Smooth muscle cell of the brain vasculature (primary cell): ENCODE measurements around the gene GKAP1.
"Not testable (repeated sequence)": the region's sequence is repeated elsewhere in the genome, so short reads cannot be mapped to it uniquely, and the experiment has no call there.

Experiments used
- DNase-seq: peaks from one replicate; pipeline ENCODE4 v3.0.0-alpha.2; 2012; ENCODE audit warnings: low read depth, low spot score

GKAP1 gene

GRCh38 chr9:83728591-83729368 lies 88.8 kb downstream of the GKAP1 start:
- DNase-seq, result not testable (repeated sequence)

DNA sequence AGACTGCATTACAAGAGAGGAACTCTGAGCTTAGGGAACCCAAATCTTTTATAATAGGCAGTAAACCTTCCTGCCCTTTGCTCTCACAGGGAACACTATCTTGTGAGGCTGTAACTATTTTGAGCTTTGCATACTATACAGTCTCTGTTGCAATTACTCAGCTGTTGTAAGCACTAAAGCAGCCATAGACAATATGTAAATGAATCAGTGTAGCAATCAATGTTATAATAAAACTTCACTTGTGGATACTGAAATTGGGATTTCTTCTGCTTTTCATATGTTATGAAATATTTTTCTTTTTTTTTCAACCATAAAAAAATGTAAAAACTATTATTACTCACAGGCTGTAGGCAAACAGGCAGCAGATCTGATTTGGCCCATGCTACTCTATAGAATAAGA lies 93.1 kb downstream of the GKAP1 start:
- no peak for DNase-seq

GRCh38 chr9:83722726-83723495 lies 94.7 kb downstream of the GKAP1 start:
- DNase-seq, result no peak

- DNase-seq, result no peak
Observed at GRCh38 chr9:83721509-83721908, 96.1 kb downstream of the GKAP1 start.

GRCh38 chr9:83715794-83716193 lies 101.8 kb downstream of the GKAP1 start:
- no peak for DNase-seq

GRCh38 chr9:83715221-83715620 lies 102.3 kb downstream of the GKAP1 start:
- no peak for DNase-seq

DNA sequence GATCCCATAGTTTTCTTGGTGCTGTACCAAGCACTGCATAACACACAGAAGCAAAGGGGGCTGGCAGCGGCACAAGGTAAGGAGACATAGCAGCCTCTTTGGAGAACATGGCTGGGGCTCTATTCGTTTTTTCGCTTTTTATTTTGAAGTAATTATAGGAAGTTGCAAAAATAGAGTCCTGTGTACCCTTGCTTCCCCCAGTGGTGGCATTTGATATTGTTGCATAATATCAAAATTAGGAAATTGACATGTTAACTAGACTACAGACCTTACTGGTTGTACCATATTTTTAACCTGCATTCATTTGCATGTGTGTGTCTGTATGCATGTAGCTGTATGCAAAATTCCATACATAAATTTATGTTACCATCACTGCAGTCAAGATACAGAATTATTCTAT lies 103.2 kb downstream of the GKAP1 start:
- no peak for DNase-seq

GRCh38 chr9:83708515-83709158 lies 108.9 kb downstream of the GKAP1 start:
- DNase-seq, result peak; percentile 6

DNA sequence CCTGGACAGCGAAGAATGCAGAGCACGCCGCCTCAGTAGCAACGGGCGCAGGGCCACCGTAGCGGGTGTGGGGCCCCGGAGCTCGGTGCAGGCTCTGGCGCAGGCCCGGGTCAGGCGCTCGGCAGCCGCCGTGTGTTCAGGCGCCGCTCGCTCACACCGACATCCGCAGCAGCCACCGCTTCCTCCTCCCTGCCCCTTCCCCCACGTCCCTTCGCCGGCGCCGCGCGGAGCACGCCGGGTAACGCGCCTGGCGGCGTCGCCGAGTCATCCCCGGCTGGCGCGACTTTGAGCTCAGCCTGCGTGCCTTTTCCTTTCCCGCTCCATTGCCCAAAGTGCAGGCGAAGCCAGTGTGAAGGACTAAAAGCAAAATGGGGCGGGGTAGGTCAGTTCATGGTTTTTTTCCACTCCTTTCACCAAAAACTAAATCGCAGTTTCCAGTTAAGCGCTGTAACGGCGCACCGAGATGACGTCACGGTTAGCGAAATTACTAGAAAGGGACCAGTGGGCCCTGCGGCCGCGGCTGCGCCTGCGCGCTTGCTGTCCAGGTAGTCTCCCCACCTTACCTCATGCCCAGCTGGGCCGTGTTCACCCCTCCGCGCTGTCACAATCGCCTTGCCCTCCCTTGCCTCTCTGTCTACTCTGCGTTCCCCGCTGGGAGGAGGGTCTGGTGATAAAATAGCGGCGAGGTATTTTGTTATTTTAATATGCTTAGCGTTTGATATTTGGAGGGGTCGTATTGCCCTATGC lies 109.6 kb downstream of the GKAP1 start, which contains the start of gene UBQLN1:
Gene UBQLN1, minus strand, starts transcription at position 191 of the 747 bp plus-strand sequence. CDS start 279 bp downstream, outside the sequence.
- peak; percentile 84 for DNase-seq

DNA sequence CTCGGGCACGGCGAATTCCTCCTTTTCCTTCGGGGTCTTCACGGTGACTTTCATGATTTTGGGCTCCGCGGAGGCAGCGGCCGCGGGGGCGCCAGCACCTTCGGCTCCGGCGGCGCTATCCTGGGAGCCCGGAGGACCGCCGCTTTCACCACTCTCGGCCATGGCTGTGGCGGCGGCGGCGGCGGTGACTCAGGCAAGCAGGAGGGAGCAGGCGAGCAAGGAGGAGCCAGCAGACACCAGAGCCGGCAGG lies 110.1 kb downstream of the GKAP1 start:
- no peak for DNase-seq

DNA sequence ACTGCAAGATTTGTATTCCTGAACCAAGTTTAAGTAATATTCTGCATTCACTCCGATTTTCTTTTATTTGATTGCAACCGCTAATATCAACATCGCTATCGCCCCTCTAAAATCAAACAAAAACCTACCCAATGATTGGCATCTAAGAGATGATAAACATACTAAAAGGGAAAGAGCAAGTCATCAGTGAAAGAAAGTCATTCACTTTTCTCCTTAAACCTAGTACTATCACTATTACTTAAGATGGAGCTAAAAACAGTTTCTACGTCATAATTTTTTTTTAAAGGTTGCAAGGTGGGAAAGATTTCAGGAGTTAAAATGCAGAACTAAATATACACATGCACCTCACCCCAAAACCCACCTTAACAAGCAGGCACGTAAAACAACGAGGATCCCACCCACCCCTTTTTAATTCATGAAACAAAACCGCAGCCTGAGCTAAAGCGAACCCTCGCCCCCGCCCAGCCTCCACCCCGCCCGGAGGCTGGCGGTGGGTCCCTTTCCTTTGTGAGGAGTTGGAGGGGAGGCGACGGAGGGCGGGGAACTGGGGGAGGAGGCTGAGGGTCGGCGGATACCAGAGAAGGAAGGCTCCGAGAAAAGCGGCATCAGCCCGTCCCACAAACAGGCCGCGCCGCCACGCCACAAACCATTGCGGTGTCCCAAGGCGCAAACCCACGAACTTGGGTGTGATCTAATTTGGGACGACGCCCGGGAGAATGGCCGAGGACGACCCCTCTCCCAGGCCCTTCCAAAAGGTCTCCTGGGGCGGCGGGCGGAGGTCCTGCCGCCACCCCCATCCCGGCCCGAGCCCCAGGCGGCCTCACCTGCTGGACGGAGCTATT lies 110.7 kb downstream of the GKAP1 start:
- no peak for DNase-seq

- DNase-seq, result not testable (repeated sequence)
Observed at GRCh38 chr9:83705219-83705651, 112.3 kb downstream of the GKAP1 start.

GRCh38 chr9:83701769-83702168 lies 115.8 kb downstream of the GKAP1 start:
- peak; percentile 7 for DNase-seq

DNA sequence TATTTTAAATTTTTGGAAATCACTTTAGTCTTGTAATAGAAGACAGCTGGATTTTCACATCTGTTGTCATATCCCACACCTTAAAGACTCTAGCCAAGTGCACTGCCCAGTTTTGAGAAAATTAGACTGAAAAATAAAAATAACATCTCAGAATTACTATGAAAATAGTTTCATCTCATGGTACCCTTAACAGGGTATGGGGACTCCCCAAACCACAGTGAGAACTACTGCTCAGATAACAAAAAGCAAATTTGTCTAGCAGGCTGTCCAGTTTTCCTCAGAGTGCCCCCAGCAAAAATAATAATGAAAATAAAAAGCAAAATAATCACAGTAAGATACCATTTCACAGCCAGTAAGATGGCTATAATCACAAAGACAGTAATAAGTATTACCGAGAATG lies 116.3 kb downstream of the GKAP1 start:
- DNase-seq, result no peak

GRCh38 chr9:83699615-83700014 lies 118.0 kb downstream of the GKAP1 start:
- DNase-seq, result no peak

DNA sequence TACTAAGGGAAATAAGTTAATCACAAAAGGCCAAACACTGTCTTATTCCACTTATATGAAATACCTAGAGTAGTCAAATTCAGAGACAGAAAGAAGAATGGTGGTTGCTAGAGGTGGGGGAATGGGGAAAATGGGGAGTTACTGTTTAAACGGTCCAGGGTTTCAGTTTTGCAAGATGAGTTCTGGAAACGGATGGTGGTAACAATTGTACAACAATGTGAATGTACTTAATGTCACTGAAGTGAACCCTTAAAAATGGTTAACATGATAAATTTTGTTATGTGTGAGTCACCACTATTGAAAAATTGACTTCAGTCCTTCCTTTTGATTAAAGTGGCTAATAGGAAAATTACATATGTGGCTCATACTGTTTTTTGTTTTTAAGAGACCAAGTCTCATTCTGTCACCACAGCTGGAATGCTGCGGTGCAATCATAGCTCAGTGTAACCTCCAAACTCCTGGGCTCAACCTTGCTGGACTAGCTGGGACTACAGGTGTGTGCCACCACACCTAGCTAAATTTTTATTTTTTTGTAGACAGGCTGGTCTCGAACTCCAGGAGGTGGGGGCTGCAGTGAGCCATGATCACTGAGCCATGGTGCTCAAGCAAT lies 118.5 kb downstream of the GKAP1 start:
- DNase-seq, result no peak

DNA sequence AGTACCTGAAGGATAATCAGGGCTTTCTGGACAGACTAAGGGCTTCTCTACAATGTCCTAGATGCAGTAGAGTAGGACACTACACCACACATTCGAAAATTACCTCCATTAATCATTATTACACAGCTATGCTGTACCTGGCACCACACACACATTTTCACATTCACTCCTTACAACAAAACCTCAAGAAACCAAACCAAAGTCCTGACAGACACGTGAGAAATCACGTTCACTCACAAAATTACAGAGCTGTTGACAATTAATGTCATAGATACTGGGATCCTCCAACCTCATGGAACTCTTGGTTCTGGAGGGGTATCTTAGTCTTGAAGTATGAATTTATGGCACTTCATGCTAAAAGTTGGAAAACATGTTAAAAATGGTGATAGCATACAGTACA lies 126.1 kb downstream of the GKAP1 start:
- DNase-seq, result no peak
